HepG2 (cell line): ENCODE measurements around the gene EFNA2. TPM values are rescaled to one million over a fixed set of nuclear protein-coding genes. Genes with fewer than 3 reads are reported as not detected.

Experiments used
- AGO2 ChIP-seq: fragments of 200-400 bp; formaldehyde crosslinking; optimal IDR thresholded peaks from 2 replicates; pipeline ENCODE3; 2017; ENCODE audit warnings: mild to moderate bottlenecking, low read depth, low read length, moderate library complexity
- ASH2L ChIP-seq: fragments of 300-600, 200-600 bp; sonication (generic); IDR thresholded peaks from 2 replicates; pipeline ENCODE4 v1.7.0; 2017; ENCODE audit warnings: low read depth, mild to moderate bottlenecking, moderate library complexity, mixed read lengths, low read length; ENCODE audit not compliant: insufficient read length
- ATAD3A ChIP-seq: sonication (generic); formaldehyde crosslinking; IDR thresholded peaks from 2 replicates; pipeline ENCODE4 v1.4.0; 2020; ENCODE audit warnings: missing genetic modification reagents
- ATF3 ChIP-seq: sonication (generic); formaldehyde crosslinking; IDR thresholded peaks from 2 replicates; pipeline ENCODE4 v1.4.0; 2020; ENCODE audit warnings: missing genetic modification reagents
- ATF5 ChIP-seq: sonication (generic); formaldehyde crosslinking; IDR thresholded peaks from 2 replicates; pipeline ENCODE4 v1.4.0; 2020; ENCODE audit warnings: mild to moderate bottlenecking, low read depth, missing genetic modification reagents
- CC2D1A ChIP-seq: sonication (generic); formaldehyde crosslinking; IDR thresholded peaks from 2 replicates; pipeline ENCODE4 v1.8.1; 2023; ENCODE audit warnings: mild to moderate bottlenecking, missing genetic modification reagents
- NR2C2 ChIP-seq: sonication (generic); formaldehyde crosslinking; IDR thresholded peaks from 2 replicates; pipeline ENCODE4 v1.4.0; 2020; ENCODE audit warnings: missing genetic modification reagents, mild to moderate bottlenecking, moderate library complexity, borderline replicate concordance
- ONECUT2 ChIP-seq: sonication (generic); formaldehyde crosslinking; IDR thresholded peaks from 2 replicates; pipeline ENCODE4 v1.4.0; 2020; ENCODE audit warnings: missing genetic modification reagents
- PHF21A ChIP-seq: sonication (generic); formaldehyde crosslinking; IDR thresholded peaks from 2 replicates; pipeline ENCODE4 v1.5.0; 2020; ENCODE audit warnings: mild to moderate bottlenecking, missing genetic modification reagents
- POGK ChIP-seq: sonication (generic); formaldehyde crosslinking; conservative IDR thresholded peaks from 2 replicates; pipeline ENCODE4 v1.8.0; 2022; ENCODE audit warnings: mild to moderate bottlenecking, moderate library complexity, missing genetic modification reagents
- SALL1 ChIP-seq: sonication (generic); formaldehyde crosslinking; IDR thresholded peaks from 2 replicates; pipeline ENCODE4 v1.8.0; 2022; ENCODE audit warnings: mild to moderate bottlenecking, missing genetic modification reagents
- SRF ChIP-seq: IDR thresholded peaks from 2 replicates; pipeline ENCODE4 v1.6.1; 2011; ENCODE audit warnings: mild to moderate bottlenecking, low read depth, low read length, moderate library complexity
- TBX3 ChIP-seq: fragments of 450-650 bp; IDR thresholded peaks from 2 replicates; pipeline ENCODE4 v1.6.1; 2017; ENCODE audit warnings: antibody characterized with exemption, mild to moderate bottlenecking, inconsistent platforms, borderline replicate concordance
- THYN1 ChIP-seq: sonication (generic); formaldehyde crosslinking; IDR thresholded peaks from 2 replicates; pipeline ENCODE4 v1.8.1; 2023; ENCODE audit warnings: low read depth, mild to moderate bottlenecking, moderate library complexity, missing genetic modification reagents, borderline replicate concordance
- YEATS2 ChIP-seq: sonication (generic); formaldehyde crosslinking; IDR thresholded peaks from 2 replicates; pipeline ENCODE4 v1.4.0; 2020; ENCODE audit warnings: missing genetic modification reagents, borderline replicate concordance
- ZFAT ChIP-seq: sonication (generic); formaldehyde crosslinking; conservative IDR thresholded peaks from 2 replicates; pipeline ENCODE4 v1.8.1; 2023; ENCODE audit warnings: missing genetic modification reagents, inconsistent platforms
- ZFP36 ChIP-seq: fragments of 150-350 bp; IDR thresholded peaks from 2 replicates; pipeline ENCODE4 v1.6.1; 2018; ENCODE audit warnings: borderline replicate concordance, low read length, low read depth; ENCODE audit not compliant: partially characterized antibody
- ZFYVE20 ChIP-seq: sonication (generic); formaldehyde crosslinking; IDR thresholded peaks from 2 replicates; pipeline ENCODE4 v1.8.0; 2023; ENCODE audit warnings: low read depth, mild to moderate bottlenecking, moderate library complexity, missing genetic modification reagents, borderline replicate concordance
- ZKSCAN5 ChIP-seq: sonication (generic); formaldehyde crosslinking; IDR thresholded peaks from 2 replicates; pipeline ENCODE4 v1.5.1; 2020; ENCODE audit warnings: mild to moderate bottlenecking, missing genetic modification reagents
- ZNF24 ChIP-seq: fragments of 450-650 bp; IDR thresholded peaks from 2 replicates; pipeline ENCODE4 v1.6.1; 2017; ENCODE audit warnings: antibody characterized with exemption, mild to moderate bottlenecking
- ZNF263 ChIP-seq: sonication (generic); formaldehyde crosslinking; IDR thresholded peaks from 2 replicates; pipeline ENCODE4 v1.4.0; 2020; ENCODE audit warnings: missing genetic modification reagents
- ZNF274 ChIP-seq: sonication (generic); formaldehyde crosslinking; IDR thresholded peaks from 2 replicates; pipeline ENCODE4 v1.5.1; 2020; ENCODE audit warnings: mild to moderate bottlenecking, missing genetic modification reagents
- ZNF547 ChIP-seq: sonication (generic); formaldehyde crosslinking; IDR thresholded peaks from 2 replicates; pipeline ENCODE4 v1.5.1; 2020; ENCODE audit warnings: mild to moderate bottlenecking, missing genetic modification reagents
- ZNF607 ChIP-seq: sonication (generic); formaldehyde crosslinking; IDR thresholded peaks from 2 replicates; pipeline ENCODE4 v1.5.1; 2020; ENCODE audit warnings: missing genetic modification reagents, mild to moderate bottlenecking, borderline replicate concordance
- ZNF670 ChIP-seq: sonication (generic); formaldehyde crosslinking; IDR thresholded peaks from 2 replicates; pipeline ENCODE4 v1.8.0; 2022; ENCODE audit warnings: mild to moderate bottlenecking, missing genetic modification reagents, borderline replicate concordance
- ZNF770 ChIP-seq: sonication (generic); formaldehyde crosslinking; IDR thresholded peaks from 2 replicates; pipeline ENCODE4 v1.5.0; 2020; ENCODE audit warnings: mild to moderate bottlenecking, missing genetic modification reagents
- polyA plus RNA-seq, 8 experiments: library from polyadenylated mRNA; depleted of rRNA in 3 of 8; stranded (reverse) in 7 of 8; unstranded in 1 of 8; fragments of >200 nt; fragmentation: Illumina TruSeq in 4 of 8; extraction: Trizol in 4 of 8; gene quantifications; 2 replicates each; pipeline versions ENCODE4 v1.2.1 to v1.2.3, GENCODE V29; 2011 to 2016; ENCODE audit warnings: low read depth in 4 of 8, missing spikeins in 1 of 8, mixed read lengths in 1 of 8; ENCODE audit not compliant: insufficient read depth in 1 of 8
- total RNA-seq, 5 experiments: library from RNA; depleted of rRNA; stranded (reverse); fragments of >200 nt; fragmentation: Illumina TruSeq; extraction: Trizol; gene quantifications; 2 replicates each; pipeline ENCODE4 v1.2.3, GENCODE V29; 2016; ENCODE audit warnings: low read depth in 1 of 5

EFNA2 gene
- total and polyA plus RNA-seq, 2 of the 13 experiments (the other 11 are each of a cell fraction or from before 2014, with no cell fraction given), result 6.0 to 9.9 TPM

- TF ChIP-seq ZFYVE20 (CRISPR knock-in tag), result no peak
- TF ChIP-seq ONECUT2 (CRISPR knock-in tag), result no peak
- TF ChIP-seq AGO2, result peak; percentile 99
- TF ChIP-seq SRF, result no peak
- peak; percentile 88 for TF ChIP-seq NR2C2 (CRISPR knock-in tag)
- TF ChIP-seq ZNF547, result no peak
- 0 out of 2 replicates have a peak, but pooled peaks have one; percentile 10 for TF ChIP-seq ZNF274 (CRISPR knock-in tag)
- no peak for TF ChIP-seq ATF3 (CRISPR knock-in tag)
- TF ChIP-seq ZKSCAN5, result no peak
- no peak for TF ChIP-seq ZNF770 (CRISPR knock-in tag)
- TF ChIP-seq CC2D1A (CRISPR knock-in tag), result 0 out of 2 replicates have a peak, but pooled peaks have one; percentile 49
- TF ChIP-seq TBX3, result peak; percentile 23; the same call in 1 of the 2 replicates
- 0 out of 2 replicates have a peak, but pooled peaks have one; percentile 20 for TF ChIP-seq PHF21A (CRISPR knock-in tag)
- 0 out of 2 replicates have a peak, but pooled peaks have one; percentile 9 for TF ChIP-seq ZNF24
- peak; percentile 30; the same call in 1 of the 2 replicates for TF ChIP-seq YEATS2 (CRISPR knock-in tag)
- TF ChIP-seq ZFAT (CRISPR knock-in tag), result no peak
- peak; percentile 64; the same call in 1 of the 2 replicates for TF ChIP-seq SALL1 (CRISPR knock-in tag)
- no peak for TF ChIP-seq ZNF670 (CRISPR knock-in tag)
- TF ChIP-seq ZNF263, result no peak
- TF ChIP-seq THYN1, result no peak
- no peak for TF ChIP-seq ATAD3A (CRISPR knock-in tag)
- TF ChIP-seq ATF5 (CRISPR knock-in tag), result no peak
- TF ChIP-seq ZFP36, result no peak
- TF ChIP-seq POGK (CRISPR knock-in tag), result peak; percentile 86
- no peak for TF ChIP-seq ZNF607 (CRISPR knock-in tag)
- peak; percentile 37 for TF ChIP-seq ASH2L
Observed at GRCh38 chr19:1269478-1270212, 16.0 kb upstream of the EFNA2 start (continued).
